Nucleus accumbens (tissue), 56 donors: ENCODE results near the gene SIK1.
"Not testable (repeated sequence)": the region's sequence is repeated elsewhere in the genome, so short reads cannot be mapped to it uniquely, and the experiment has no call there.

Experiments
- DNase-seq, 56 donors: peaks; one replicate each; lab custom pipeline; 2025; lab: John Stamatoyannopoulos, UW

The SIK1 gene

DNA sequence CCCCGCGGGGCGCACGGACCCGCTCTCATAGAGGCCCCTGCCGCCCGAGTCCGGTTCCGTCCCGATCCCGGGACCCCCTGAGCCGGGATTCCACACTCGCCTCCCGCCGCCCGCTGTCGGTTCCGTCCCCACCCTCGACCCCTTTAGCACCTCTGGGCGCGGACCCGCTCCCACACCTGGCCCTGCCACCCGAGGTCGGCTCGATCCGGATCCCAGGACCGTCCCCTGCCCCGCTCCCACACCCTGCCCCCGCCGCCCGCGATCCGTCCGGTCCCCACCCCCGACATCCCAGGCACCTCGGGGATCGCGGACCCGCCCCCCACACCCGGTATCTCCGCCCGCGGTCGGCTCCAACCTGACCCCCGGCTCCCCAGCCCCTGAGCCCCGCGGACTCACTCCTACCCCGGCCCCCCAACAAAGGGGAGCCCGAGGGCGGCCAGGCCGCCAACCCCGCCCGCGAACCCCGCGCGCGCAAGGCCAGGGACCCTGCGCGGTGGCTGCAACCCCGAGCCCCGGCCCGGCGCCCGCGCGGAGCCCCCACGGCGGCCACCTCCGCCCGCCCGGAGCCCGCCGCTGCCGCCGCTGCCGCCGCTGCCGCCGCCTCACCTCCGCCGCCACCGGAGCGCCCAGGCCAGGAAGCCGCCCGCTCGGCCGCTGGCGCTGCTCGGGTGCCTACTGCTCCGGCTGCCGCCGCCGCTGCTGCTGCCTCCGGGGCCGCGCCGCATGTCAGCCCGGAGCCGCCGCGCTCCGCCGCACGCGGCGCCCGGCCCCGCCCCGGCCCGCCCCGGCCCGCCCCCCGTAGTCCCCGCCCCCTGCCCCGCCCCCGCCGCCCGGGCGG, at the start of gene SIK1:
Gene SIK1, minus strand, starts transcription at position 728 of the 838 bp plus-strand sequence. CDS start 953 bp downstream, outside the sequence.
- not testable (repeated sequence) for DNase-seq

DNA sequence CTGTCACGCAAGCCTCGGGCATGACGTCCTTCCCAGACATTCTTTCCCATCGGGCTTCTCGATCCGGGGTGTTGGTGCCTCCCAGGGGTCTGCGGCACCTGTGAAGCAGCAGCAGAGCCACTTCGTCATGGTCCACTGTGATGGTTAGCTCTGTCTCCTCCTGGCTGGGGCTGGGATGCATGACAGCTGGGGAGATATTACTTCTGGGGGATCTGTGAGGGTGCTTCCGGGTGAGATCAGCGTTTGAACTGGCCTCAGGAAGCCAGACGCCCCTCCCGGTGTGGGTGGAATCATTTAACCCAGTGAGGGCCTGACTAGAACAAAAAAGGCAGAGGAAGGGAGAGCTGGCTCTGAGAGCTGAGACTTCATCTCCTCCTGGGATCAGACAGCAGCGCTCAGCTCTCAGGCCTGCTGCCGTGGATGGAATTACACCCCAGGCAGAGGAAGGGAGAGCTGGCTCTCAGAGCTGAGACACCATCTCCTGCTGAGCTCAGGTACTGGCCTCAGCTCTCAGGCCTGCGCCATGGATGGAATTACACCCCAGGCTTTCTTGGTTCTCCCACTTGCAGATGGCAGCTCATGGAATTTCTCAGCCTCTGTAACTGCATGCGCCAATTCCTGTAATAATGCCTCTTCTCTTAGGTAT, 44.8 kb upstream of the SIK1 start:
- not testable (repeated sequence) for DNase-seq

DNA sequence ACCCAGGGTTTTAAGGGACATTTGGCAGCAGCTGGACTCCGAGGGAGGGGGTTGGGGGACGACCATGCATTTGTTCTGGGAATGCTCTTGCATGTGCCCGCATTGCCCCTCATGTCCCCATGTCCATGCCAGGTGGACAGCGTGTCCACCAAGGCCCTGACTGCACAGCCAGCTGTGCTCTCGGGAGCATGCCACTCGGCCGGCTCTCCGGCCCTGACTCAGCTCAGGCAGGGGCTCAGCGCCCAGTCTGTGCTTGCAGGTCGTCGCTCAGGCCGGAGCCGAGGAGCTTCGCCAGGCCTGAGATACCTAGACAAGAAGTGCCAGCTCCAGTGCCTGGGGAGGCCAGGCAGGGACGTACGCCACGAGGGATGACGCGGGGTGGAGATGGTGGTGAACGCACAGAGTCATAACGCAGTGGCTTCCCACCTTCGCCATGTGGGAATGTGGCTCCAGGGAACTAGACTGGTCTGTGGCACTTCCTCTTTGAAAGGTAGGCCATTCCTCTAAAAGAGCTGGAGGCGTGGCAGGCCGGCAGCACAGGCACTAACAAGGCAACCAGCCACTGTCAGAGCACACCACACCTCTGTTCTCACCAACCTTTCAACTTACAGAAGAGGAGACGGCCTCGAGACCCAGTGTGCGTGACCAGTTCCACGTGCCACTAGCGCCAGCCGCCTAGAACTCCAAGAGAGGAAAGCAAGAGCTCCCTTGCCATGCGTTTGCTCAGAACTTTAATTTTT, 43.0 kb upstream of the SIK1 start:
- not testable (repeated sequence) for DNase-seq

DNA sequence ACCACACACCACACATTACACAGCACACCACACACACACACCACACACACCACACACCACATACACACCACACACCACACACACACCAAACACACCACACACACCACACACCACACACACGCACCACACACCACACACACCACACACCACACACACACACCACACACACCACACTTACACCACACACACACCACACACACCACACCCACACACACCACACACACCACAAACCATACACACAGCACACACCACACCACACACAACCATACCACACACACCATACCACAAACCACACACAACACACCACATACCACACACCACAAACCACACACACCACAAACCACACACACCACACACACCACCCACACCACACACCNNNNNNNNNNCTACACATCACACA, 40.9 kb upstream of the SIK1 start:
- DNase-seq: no peak

DNA sequence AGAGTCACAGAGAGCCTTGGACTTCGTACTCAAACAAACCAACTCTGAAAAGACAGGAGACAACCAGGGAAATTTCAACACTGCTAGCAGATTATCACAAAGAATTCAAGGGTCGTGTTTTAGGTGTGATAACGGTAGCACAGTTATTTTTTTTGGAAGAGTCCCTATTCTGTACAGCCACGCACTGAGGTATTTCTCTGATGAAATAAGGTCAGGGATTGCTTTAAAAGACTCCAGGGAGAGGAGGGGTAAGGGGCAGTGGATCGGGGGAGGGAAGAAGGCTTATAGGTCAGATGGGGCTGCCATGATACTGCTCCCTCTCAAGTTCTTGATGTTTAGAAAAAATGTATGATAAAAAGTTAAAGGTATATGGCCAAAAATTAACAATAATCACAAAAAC, 38.2 kb upstream of the SIK1 start:
- DNase-seq: not testable (repeated sequence)

DNA sequence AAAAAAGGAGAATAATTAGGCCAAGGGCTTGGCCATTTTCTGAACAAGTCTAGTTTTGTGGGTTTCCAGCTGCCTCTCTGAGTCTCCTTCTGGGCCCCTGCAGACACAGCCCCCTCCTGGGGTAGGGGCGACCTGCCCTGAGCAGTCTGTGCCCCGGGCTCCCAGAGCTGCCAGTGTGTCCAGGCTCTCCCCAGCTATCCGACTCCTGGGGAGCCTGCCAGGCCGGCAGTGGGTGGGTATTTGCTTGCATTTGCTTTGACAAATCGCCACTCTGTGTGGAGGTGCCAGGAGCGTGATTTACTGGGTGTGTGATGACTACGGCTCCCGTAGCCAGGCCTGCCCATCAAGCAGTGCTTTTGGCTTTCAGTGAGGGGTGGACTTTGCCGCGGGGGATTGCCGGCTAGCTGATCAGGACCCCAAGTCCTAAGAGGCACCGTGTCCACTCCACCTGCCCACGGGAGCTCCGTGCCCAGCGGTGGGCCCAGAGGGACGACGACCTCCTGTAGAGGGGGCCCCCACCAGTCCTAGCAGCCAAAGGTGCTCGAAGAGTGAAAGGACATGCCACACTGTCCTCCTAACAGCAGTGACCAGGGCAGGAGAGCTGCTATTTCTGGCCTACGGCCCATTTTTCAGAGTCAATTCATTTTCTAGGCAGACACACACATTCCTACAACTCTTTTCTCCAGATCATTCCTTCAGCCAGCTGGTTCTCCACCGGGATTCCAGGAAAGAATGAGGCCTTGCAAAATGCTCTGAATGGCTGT, 36.7 kb upstream of the SIK1 start:
- DNase-seq: not testable (repeated sequence)

DNA sequence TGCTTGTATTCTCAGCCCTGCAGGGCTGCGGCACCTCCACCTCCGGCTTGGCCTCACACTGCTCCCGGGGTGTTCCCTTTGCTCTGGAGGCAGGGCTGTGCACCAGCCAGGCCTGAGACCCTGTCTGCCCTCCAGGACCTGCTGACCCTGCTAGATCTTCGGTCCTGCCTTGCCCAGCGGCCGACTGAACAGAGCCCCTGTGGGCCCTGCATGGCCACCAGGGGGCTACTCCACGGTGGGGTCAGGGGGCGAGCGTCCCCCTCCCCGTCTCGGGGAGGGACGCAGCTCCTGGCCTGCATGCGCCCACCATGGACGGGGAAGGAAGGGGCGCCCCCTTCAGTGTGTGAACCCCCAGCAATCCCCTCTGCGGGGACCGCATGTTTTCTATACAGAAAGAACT, 36.0 kb upstream of the SIK1 start:
- not testable (repeated sequence) for DNase-seq

DNA sequence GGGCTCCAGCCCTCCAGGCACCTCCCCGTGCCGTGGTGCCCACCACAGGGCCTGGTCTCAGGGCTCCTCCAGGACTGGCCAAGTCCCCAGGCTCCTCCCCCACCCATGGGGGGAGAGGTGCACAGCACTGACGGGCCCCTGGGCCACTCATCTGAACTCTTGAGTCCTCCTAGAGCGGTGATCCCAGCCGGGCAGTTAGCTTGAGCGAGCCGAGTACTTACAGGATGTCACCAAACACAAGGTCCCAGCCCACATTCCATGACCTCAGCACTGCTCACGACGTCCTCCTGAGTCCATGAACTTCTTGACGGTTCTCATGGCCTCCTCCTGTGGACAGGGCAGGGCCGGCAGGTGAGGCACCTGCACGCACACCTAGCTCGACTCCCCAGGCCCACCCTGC, 33.5 kb upstream of the SIK1 start:
- DNase-seq: not testable (repeated sequence)

DNA sequence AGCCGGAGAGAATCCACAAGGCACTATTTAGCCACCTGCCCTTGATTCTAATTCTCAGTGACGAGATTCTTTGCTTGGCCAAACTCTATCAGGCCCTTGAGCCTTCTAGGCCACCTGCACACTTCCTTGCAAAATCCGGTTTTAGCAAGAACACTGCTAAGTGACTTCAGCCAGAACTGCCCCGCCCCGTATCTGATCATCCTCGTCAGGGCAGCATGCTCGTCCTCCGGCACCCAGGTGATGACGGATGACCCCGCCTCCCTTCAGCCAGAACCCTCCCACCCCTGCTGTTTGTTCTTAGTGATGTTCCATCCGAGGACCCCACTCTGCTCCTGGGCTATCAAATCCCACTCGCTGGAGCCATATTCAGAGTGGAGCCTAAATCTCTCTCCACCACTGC, 32.1 kb upstream of the SIK1 start:
- DNase-seq: not testable (repeated sequence)

DNA sequence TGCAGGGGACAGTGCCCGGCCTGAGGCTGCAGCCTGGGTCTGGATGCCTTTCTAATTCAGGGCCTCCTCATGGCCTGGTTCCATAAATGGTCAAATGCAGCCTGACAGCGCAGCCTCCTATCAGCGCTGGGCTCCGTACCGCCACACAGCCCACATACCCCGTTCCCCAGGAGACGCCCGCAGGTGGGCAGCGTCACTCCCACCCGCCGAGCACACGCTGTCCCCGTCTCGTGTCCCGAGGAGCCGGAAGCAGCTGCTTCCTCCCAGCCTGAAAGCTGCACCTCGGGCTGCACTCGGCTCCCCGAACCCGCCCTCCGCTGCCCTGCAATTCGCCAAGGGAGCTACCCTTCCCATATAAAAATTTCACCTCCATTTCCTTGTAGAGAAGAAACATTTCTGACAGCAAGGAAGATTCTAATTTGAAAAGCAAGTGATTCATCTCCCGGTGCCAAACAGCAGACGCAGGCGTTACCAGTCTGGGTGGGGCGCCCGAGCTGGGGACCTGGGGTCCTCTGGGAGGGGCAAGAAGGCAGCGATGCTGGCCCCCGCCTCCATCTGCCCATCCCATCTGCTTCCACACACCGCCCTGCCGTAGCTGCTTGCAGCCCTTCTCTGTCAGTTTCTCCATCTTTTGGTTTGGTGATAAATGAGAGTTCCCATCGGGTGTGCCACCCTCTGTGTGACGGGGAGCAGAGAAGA, 29.8 kb upstream of the SIK1 start:
- not testable (repeated sequence) for DNase-seq

DNA sequence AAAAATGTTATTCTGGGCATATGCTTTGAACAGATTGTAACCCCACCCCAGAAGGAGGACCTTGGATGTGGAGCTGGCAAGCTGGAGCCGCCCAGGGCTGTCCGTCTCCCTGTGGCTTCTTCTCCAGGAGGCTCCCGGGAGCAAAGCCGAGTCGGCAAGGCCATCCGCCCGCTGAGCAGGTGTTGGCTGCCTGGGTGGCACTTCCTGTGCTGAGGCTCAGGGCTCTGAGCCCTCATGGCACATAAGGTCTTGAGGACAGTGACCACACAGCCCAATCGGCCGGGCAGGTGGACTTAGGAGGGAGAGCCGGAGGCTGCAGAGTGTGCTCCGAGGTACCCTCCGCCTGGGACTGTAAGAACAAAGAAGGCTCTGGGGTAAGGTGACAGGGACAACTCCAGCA, 28.8 kb upstream of the SIK1 start:
- not testable (repeated sequence) for DNase-seq

DNA sequence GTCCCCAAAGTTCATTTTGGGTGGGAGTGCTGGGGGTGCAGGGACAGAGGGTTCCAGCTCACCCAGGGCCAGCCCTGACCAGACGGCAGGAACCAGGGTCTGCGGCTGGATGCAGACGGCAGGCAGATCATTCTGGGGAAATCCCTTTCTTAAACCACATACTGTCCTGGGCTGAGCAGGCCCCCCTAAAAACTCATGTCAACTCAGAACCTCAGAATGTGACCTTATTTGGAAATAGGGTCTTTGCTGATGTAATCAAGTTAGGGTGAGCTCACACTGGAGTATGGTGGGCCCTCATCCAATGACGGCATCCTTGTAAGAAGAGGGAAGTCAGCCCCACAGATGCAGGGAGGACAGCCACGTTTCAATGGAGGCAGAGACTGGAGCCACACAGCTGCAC, 27.2 kb upstream of the SIK1 start:
- DNase-seq: not testable (repeated sequence)

DNA sequence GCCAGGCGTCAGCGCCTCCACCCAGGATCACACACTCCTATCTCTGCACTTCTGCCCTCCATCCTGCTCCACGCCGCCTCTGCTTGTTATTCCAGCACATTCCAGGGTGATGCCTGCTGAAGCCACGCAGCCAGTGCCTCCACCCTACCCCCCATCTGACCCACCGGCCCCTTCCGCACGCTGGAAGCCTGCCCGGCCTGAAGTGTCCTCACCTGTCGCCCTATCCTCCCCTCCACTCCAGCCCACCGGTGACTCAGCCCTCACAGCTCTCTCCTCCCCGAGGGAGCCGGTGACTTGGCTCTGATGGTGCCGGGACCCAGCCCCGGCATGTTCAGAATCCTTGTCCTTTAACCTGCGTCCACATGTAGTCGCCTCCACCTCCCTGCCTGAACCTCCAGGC, 24.9 kb upstream of the SIK1 start:
- DNase-seq: not testable (repeated sequence)

DNA sequence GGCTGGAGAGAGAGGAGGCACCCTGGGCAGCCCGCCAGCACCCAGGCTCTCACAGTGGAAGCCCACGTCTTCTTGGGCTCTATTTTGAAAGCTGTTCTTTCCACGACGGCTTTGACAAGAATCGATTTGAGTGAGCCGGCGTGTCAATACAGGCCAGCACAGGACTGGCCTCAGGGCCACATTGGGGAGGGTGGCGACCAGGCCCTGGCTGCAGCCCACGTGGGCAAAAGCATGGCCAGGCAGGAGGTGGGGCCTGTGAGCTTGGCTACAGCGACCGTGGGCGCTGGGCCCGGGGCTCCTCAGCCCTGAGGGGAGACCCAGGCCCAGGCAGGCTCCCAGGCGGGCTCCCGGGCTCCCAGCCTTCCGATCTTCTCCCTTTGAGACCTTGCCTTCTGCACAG, 23.4 kb upstream of the SIK1 start:
- not testable (repeated sequence) for DNase-seq

DNA sequence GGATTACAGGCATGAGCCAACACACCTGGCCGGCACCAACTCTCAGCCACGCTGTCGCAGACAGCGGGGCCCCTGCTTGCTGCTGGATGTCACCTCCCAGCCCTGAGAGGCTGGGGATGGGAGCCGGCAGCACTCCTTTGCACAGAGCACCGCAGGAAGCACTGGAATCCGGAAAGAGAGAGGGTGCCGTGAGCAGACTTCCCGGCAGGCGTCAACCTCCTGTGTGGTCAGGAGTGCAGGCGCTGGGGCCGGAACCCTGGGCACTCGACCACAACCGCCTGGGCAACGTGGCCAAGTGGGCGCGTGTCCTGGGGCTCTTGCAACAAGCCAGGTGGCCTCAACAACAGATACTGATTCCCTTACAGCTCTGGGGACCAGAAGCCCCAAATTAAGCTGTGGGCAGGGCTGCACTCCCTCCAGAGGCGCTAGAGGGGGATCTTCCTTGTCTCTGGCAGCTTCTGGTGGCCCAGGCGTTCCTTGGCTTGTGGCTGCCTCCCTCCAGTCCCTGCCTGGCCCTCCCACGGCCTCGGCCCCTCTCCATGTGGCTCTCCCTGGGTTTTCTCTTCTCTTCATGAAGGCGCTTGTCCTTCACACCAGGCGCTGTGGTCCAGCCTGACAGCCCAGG, 20.5 kb upstream of the SIK1 start:
- not testable (repeated sequence) for DNase-seq

DNA sequence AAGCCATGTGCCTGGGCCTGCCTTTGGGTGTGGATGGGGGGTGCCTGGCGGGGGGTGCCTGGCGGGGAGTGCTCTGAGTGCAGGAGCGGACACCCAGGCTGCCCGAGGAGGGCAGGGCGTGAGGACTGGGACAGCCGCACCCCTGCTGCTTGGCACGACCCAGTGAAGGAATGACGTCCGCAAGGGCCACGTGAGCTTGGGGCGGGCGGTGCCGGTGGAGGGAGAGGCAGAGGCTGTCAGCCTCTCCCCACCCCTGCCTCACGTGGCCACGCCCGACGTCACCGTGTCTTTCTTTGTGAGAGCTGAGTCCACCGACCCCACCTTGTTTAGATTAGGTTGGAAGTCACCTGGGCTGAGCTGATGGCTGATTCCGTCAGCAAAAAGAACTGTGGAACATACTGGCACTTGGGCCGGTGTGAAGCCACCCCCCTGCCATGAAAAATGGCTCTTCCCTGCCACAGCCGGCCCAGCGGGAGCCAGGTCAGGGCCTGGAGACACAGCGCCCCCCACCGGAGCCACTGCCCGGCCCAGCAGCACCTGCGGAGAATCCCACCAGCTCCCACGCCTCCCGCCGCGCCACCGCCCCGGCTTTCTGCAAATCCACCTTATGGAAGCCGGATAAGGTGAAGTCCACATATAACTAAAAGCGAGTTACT, 19.5 kb upstream of the SIK1 start:
- not testable (repeated sequence) for DNase-seq

DNA sequence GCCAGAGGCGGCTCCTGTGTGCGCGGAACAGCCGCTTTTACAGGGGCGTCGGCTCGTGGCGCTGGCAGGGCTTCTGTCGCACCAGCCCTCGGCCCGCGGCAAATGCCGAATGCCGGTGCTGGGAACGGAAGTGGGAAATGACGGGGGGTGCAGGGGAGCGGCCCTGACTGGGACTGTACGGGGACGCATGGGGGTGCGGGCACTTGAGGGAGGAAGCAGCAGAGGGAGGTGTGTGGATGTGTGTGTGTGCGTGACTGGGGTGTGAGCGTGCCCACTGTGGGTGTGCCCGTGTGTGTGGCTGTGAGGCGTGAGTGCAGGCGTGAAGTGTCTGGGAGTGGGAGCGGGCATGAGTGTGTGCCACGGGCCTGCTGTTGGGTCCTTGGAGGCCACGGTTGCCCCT, 17.6 kb upstream of the SIK1 start:
- DNase-seq: not testable (repeated sequence)

DNA sequence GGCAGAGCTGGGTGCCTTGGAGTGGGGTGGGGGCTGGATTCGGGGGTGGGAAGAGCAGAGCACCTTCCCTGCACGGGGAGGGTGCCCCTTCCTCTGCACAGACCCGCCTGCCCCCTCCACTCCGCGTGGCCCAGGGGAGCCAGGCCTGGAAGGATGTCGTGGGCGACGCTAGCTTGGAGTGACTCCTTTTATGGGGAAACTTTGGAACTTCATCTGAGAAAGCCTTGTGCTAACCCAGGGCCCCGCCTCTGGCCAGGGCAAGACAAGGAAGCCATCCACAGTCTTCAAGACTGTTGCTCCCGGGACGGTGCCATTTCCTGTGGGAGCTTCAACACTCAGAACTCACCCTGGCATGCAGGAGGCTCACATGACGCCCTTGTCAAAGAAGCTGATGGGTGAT, 15.6 kb upstream of the SIK1 start:
- DNase-seq: not testable (repeated sequence)
